Measurements from ENCODE around the gene MCC. TPM values are rescaled to one million over a fixed set of nuclear protein-coding genes. Genes with fewer than 3 reads are reported as not detected.

The MCC gene
- total RNA-seq, 1 experiment from 2014 or later: 7.6 TPM

DNA sequence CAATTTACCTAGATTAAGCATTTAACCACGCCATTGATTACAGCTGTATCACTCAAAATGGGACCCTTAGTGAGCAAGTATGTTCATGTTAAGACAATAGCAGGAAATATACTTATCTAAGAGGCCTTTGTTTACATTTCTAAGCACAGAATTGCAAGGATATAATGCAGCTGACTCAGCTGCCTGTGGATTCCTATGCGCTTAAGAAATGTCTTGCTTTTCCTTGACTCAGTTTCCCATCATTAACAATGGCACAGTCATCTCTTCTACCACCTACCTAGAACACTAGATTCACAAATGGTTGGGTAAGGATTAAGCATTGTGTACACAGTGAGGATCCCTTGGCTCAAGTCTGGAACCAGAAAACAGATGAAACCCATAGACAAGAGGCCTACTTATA lies 217.2 kb downstream of the MCC start:
- Histone ChIP-seq H2AFZ (ENCODE audit: low read length) (no peak overlapping the region), H3K79me2 (ENCODE audit: insufficient read depth, low read length) (peaks cover 5% of the 10 kb centered on the region; the same call in 1 of the 2 replicates), H4K8ac (replicated peaks; ENCODE audit: insufficient read length, low read depth, low read length) (no peak overlapping the region), H4K91ac (ENCODE audit: insufficient read length, low read depth, low read length) (no peak overlapping the region), H3K79me1 (ENCODE audit: insufficient read depth, low read depth, low read length, poor library complexity, severe bottlenecking) (peaks cover 5% of the 10 kb centered on the region), H3K9ac (ENCODE audit: extremely low read depth, insufficient read length, low read length) (no peak overlapping the region), H2BK5ac (ENCODE audit: insufficient read length, low read length) (no peak overlapping the region), H3K9me3 (ENCODE audit: control insufficient read depth, low read depth, low read length) (no peaks in the 10 kb centered on the region), H3K56ac (ENCODE audit: insufficient read length, low read depth, low read length) (no peak overlapping the region), H4K5ac (ENCODE audit: insufficient read length, low read depth, low read length) (no peak overlapping the region), H3K27ac (ENCODE audit: insufficient read length, low read depth, low read length) (no peak overlapping the region), H3K4me1 (ENCODE audit: insufficient read depth, low read length) (peaks cover 19% of the 10 kb centered on the region), H2AK5ac (ENCODE audit: insufficient read length, low read length) (no peak overlapping the region), H3K27me3 (ENCODE audit: insufficient read depth, low read length) (no peaks in the 10 kb centered on the region), H2BK12ac (ENCODE audit: insufficient read length, low read depth, low read length) (no peak overlapping the region), H3K23me2 (ENCODE audit: insufficient read length, low read depth, low read length, poor library complexity, severe bottlenecking) (no peaks in the 10 kb centered on the region), H4K20me1 (ENCODE audit: control insufficient read depth, insufficient read depth, insufficient read length) (no peaks in the 10 kb centered on the region), H3T11ph (ENCODE audit: low read length) (no peak overlapping the region), H3K23ac (ENCODE audit: insufficient read length, low read depth, low read length) (no peak overlapping the region), H2BK20ac (ENCODE audit: low read depth, low read length, poor library complexity, severe bottlenecking) (no peak overlapping the region), H3K14ac (ENCODE audit: insufficient read depth, low read length) (no peak overlapping the region), H3K18ac (ENCODE audit: insufficient read length, low read depth, low read length) (no peak overlapping the region), H3K4ac (ENCODE audit: low read depth, low read length) (no peak overlapping the region), H2BK120ac (ENCODE audit: low read depth, low read length, poor library complexity, severe bottlenecking) (no peak overlapping the region), H2BK15ac (ENCODE audit: low read depth, low read length) (no peak overlapping the region), H3K4me2 (ENCODE audit: insufficient read depth, insufficient read length, low read length) (no peak overlapping the region)
- DNase-seq: no peak
- no peaks in the 10 kb centered on the region for H3K9me3 Mint-ChIP-seq
- H3K4me1 Mint-ChIP-seq: peaks cover 82 to 91% of the 10 kb centered on the region in 2 experiments
- no peak overlapping the region for H3K4me3 Mint-ChIP-seq
- no CpG with 5 or more reads among the region's 2 CpGs for WGBS (ENCODE audit: extremely low coverage, insufficient read length, low lambda C conversion rate)
- peak overlapping the region in 1 of 3 experiments; percentile 28; a peak in 2 of 7 replicates for H3K27ac Mint-ChIP-seq
- H3K27me3 Mint-ChIP-seq (ENCODE audit: low read depth): no peaks in the 10 kb centered on the region
- no peaks in the 10 kb centered on the region; a peak in 1 of 7 replicates for H3K36me3 Mint-ChIP-seq (ENCODE audit: insufficient read depth in 1 of 3, low read depth in 3 of 3)
- TF ChIP-seq, protein P1, sequence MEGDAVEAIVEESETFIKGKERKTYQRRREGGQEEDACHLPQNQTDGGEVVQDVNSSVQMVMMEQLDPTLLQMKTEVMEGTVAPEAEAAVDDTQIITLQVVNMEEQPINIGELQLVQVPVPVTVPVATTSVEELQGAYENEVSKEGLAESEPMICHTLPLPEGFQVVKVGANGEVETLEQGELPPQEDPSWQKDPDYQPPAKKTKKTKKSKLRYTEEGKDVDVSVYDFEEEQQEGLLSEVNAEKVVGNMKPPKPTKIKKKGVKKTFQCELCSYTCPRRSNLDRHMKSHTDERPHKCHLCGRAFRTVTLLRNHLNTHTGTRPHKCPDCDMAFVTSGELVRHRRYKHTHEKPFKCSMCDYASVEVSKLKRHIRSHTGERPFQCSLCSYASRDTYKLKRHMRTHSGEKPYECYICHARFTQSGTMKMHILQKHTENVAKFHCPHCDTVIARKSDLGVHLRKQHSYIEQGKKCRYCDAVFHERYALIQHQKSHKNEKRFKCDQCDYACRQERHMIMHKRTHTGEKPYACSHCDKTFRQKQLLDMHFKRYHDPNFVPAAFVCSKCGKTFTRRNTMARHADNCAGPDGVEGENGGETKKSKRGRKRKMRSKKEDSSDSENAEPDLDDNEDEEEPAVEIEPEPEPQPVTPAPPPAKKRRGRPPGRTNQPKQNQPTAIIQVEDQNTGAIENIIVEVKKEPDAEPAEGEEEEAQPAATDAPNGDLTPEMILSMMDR (conservative IDR thresholded peaks at IDR 0.05): no peak

Measured in H9 (cell line).